HG03457 (cell line): ENCODE measurements around the gene GGT7.

Experiments used
- ATAC-seq: cut with Tn5 transposase; IDR thresholded peaks from one replicate; pipeline ENCODE4 v1.9.1; 2021; ENCODE audit warnings: moderate number of reproducible peaks; ENCODE audit not compliant: unreplicated experiment

GGT7 gene

GRCh38 chr20:34797012-34797995 is 75.4 kb downstream of the GGT7 start:
- no peak for ATAC-seq
